HEK293T (cell line): ENCODE results near the gene TPGS2.

ENCODE experiments used
- BHLHE40 ChIP-seq: fragments of 450-650 bp; IDR thresholded peaks from 2 replicates; pipeline ENCODE4 v1.6.1; 2016; ENCODE audit warnings: mild to moderate bottlenecking, moderate library complexity, borderline replicate concordance
- ELF4 ChIP-seq: fragments of 450-650 bp; IDR thresholded peaks from 2 replicates; pipeline ENCODE4 v1.6.1; 2017; ENCODE audit warnings: antibody characterized with exemption
- FOXM1 ChIP-seq: fragments of 450-650 bp; IDR thresholded peaks from 2 replicates; pipeline ENCODE4 v1.6.1; 2017; ENCODE audit warnings: mild to moderate bottlenecking, borderline replicate concordance
- HDGF ChIP-seq: fragments of 450-650 bp; IDR thresholded peaks from 2 replicates; pipeline ENCODE4 v1.6.1; 2017; ENCODE audit warnings: antibody characterized with exemption, borderline replicate concordance
- SP1 ChIP-seq: fragments of 450-650 bp; IDR thresholded peaks from 2 replicates; pipeline ENCODE4 v1.6.1; 2017
- TARDBP ChIP-seq: fragments of 450-650 bp; IDR thresholded peaks from 2 replicates; pipeline ENCODE4 v1.6.1; 2016

DNA sequence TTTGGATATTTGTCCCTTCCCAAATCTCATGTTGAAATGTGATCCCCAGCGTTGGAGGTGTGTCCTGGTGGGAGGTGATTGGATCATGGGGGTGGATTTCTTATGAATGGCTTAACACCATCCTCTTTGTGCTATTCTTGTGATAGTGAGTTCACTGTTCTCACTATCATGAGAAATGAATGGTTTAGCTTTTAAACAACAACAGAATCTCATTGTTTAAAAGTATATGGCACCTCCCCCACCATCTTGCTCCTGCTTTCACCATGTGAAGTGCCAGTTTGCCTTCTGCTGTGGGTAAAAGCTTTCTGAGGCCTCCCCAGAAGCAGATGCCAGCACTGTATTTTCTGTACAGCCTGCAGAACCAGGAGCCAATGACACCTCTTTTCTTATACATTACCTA, 38.3 kb upstream of the TPGS2 start:
- no peak for TF ChIP-seq HDGF
- TF ChIP-seq FOXM1, result no peak
- TF ChIP-seq TARDBP, result no peak
- no peak for TF ChIP-seq ELF4
- no peak for TF ChIP-seq BHLHE40
- TF ChIP-seq SP1, result no peak
